ENCODE data around the gene KRT5. TPM values are rescaled to one million over a fixed set of nuclear protein-coding genes. Genes with fewer than 3 reads are reported as not detected.

The KRT5 gene
- total and polyA plus RNA-seq, 2 experiments from 2014 or later: not detected

- H3K27ac Mint-ChIP-seq: no peak overlapping the region
- Histone ChIP-seq H3K4me3 (no peak overlapping the region), H3K9me2 (ENCODE audit: insufficient read depth) (0 out of 2 replicates have a peak, but pooled peaks cover 3% of the 10 kb centered on the region), H3K27me3 (ENCODE audit: insufficient read depth) (no peaks in the 10 kb centered on the region), H3F3A (replicated peaks; ENCODE audit: low read depth) (no peaks in the 10 kb centered on the region), H3K79me2 (replicated peaks; ENCODE audit: insufficient read depth) (no peaks in the 10 kb centered on the region), H4K20me1 (replicated peaks; ENCODE audit: insufficient read depth) (no peaks in the 10 kb centered on the region), H3K4me2 (no peak overlapping the region), H3K27ac (ENCODE audit: low read depth) (no peak overlapping the region), H2AFZ (no peak overlapping the region), H3K36me3 (ENCODE audit: insufficient read depth) (no peaks in the 10 kb centered on the region), H3K4me1 (ENCODE audit: insufficient read depth) (no peaks in the 10 kb centered on the region)
- no peaks in the 10 kb centered on the region for H3K4me1 Mint-ChIP-seq
- peaks cover 3% of the 10 kb centered on the region for H3K27me3 Mint-ChIP-seq (ENCODE audit: insufficient read depth, low read depth, poor library complexity)
- ATAC-seq (no peak), DNase-seq (ENCODE audit: low spot score) (no peak)
- no peak overlapping the region for H3K4me3 Mint-ChIP-seq
- 0 out of 3 replicates have a peak, but pooled peaks cover 7% of the 10 kb centered on the region for H3K36me3 Mint-ChIP-seq (ENCODE audit: low read depth)
- TF ChIP-seq POLR2AphosphoS5 (IDR thresholded peaks at IDR 0.05; ENCODE audit: low read depth): no peak
- no peak for TF ChIP-seq ZNF114 (CRISPR knock-in tag; IDR thresholded peaks at IDR 0.05)
- no peak for TF ChIP-seq STAT1 (IDR thresholded peaks at IDR 0.05; ENCODE audit: unreplicated experiment)
- no peak for TF ChIP-seq EZH2phosphoT487 (IDR thresholded peaks at IDR 0.05; ENCODE audit: unreplicated experiment)
- no peak for TF ChIP-seq REST (IDR thresholded peaks at IDR 0.05; ENCODE audit: unreplicated experiment)
- TF ChIP-seq, protein P1, sequence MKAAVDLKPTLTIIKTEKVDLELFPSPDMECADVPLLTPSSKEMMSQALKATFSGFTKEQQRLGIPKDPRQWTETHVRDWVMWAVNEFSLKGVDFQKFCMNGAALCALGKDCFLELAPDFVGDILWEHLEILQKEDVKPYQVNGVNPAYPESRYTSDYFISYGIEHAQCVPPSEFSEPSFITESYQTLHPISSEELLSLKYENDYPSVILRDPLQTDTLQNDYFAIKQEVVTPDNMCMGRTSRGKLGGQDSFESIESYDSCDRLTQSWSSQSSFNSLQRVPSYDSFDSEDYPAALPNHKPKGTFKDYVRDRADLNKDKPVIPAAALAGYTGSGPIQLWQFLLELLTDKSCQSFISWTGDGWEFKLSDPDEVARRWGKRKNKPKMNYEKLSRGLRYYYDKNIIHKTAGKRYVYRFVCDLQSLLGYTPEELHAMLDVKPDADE (IDR thresholded peaks at IDR 0.05): no peak
- TF ChIP-seq EZH2 (IDR thresholded peaks at IDR 0.05; ENCODE audit: low read depth, unreplicated experiment): no peak
- TF ChIP-seq CREB1 (CRISPR knock-in tag; IDR thresholded peaks at IDR 0.05; ENCODE audit: low read depth): no peak
- H3K9me3 Mint-ChIP-seq: peaks cover 13% of the 10 kb centered on the region
These were observed 6.5 kb downstream of the KRT5 start for GRCh38 chr12:52513736-52514135.

DNA sequence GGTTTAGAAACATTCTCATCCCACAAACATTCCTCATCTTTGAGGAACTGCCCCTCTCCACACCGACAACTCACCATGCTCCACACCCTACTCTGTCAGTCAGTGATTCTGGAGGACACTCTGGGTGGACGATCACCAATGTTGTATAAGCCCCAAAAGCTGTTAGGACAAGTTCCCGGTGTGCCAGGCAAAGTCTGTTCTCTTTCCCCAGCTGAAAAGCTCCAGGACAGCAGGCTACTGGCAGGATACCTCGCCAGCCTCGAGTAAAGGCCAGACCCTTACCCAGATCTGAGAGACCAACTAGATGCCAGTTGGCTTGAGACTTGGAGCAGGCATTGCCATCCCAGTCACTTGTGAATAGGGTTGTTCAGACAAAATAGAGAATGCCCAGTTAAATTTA lies 12.0 kb downstream of the KRT5 start:
- no peak overlapping the region for H3K27ac ChIP-seq (ENCODE audit: low read depth)
- no peak for ATAC-seq
- H3K27ac Mint-ChIP-seq: no peak overlapping the region
- peaks cover 13% of the 10 kb centered on the region for H3K9me3 Mint-ChIP-seq
- no peaks in the 10 kb centered on the region for H3K4me1 ChIP-seq (ENCODE audit: insufficient read depth)
- H4K20me1 ChIP-seq (replicated peaks; ENCODE audit: insufficient read depth): no peaks in the 10 kb centered on the region
- 0 out of 3 replicates have a peak, but pooled peaks cover 7% of the 10 kb centered on the region for H3K36me3 Mint-ChIP-seq (ENCODE audit: low read depth)
- no peak for DNase-seq (ENCODE audit: low spot score)
- H2AFZ ChIP-seq: no peak overlapping the region
- H3K4me1 Mint-ChIP-seq: no peaks in the 10 kb centered on the region
- H3K79me2 ChIP-seq (replicated peaks; ENCODE audit: insufficient read depth): no peaks in the 10 kb centered on the region
- no peak overlapping the region for H3K4me3 Mint-ChIP-seq
- H3F3A ChIP-seq (replicated peaks; ENCODE audit: low read depth): no peaks in the 10 kb centered on the region
- H3K4me2 ChIP-seq: no peak overlapping the region
- H3K27me3 ChIP-seq (ENCODE audit: insufficient read depth): no peaks in the 10 kb centered on the region
- no peaks in the 10 kb centered on the region for H3K27me3 Mint-ChIP-seq (ENCODE audit: insufficient read depth, low read depth, poor library complexity)
- H3K9me2 ChIP-seq (ENCODE audit: insufficient read depth): no peaks in the 10 kb centered on the region
- no peak overlapping the region for H3K4me3 ChIP-seq
- no peaks in the 10 kb centered on the region for H3K36me3 ChIP-seq (ENCODE audit: insufficient read depth)
- no peak for TF ChIP-seq ZNF114 (CRISPR knock-in tag; IDR thresholded peaks at IDR 0.05)
- TF ChIP-seq STAT1 (IDR thresholded peaks at IDR 0.05; ENCODE audit: unreplicated experiment): no peak
- TF ChIP-seq ZNF331 (CRISPR knock-in tag; IDR thresholded peaks at IDR 0.05; ENCODE audit: low read depth): no peak
- no peak for TF ChIP-seq REST (IDR thresholded peaks at IDR 0.05; ENCODE audit: unreplicated experiment)
- no peak for TF ChIP-seq JUNB (IDR thresholded peaks at IDR 0.05; ENCODE audit: unreplicated experiment)
- no peak for TF ChIP-seq NANOG (IDR thresholded peaks at IDR 0.05; ENCODE audit: borderline replicate concordance)
- TF ChIP-seq EZH2phosphoT487 (IDR thresholded peaks at IDR 0.05; ENCODE audit: unreplicated experiment): no peak
- TF ChIP-seq EZH2 (IDR thresholded peaks at IDR 0.05; ENCODE audit: low read depth, unreplicated experiment): no peak
